Neutrophil (primary cell): ENCODE data around the gene LRRC61.
A peak's percentile ranks its signal among the peaks of the same experiment; 100 is the strongest.

Experiments
- H3K27ac ChIP-seq: fragments of 200-600 bp; sonication (generic); 2 replicates; pipeline ENCODE4 v1.5.1; 2016; ENCODE audit warnings: mild to moderate bottlenecking, moderate library complexity
- H3K27me3 ChIP-seq: fragments of 200-600 bp; sonication (generic); 2 replicates; pipeline ENCODE4 v1.6.0; 2016; ENCODE audit warnings: mild to moderate bottlenecking
- H3K36me3 ChIP-seq: fragments of 200-600 bp; sonication (generic); 2 replicates; pipeline ENCODE4 v1.5.1; 2017
- H3K4me1 ChIP-seq, 2 experiments: fragments of 200-600 bp in 1 of 2; sonication (generic) in 1 of 2; 1 replicate in 1 of 2; 2 replicates in 1 of 2; pipeline versions ENCODE4 v1.5.1 to v1.6.1; 2013 to 2016; ENCODE audit warnings: low read depth in 1 of 2, low read length in 1 of 2, mild to moderate bottlenecking in 1 of 2, moderate library complexity in 1 of 2; ENCODE audit not compliant: control insufficient read depth in 1 of 2, insufficient read depth in 1 of 2
- H3K4me3 ChIP-seq, 2 experiments: fragments of 200-600 bp in 1 of 2; sonication (generic) in 1 of 2; 1 replicate in 1 of 2; 2 replicates in 1 of 2; pipeline ENCODE4 v1.5.1; 2013 to 2016; ENCODE audit warnings: low read depth in 1 of 2, low read length in 1 of 2, mild to moderate bottlenecking in 1 of 2, moderate library complexity in 1 of 2
- H3K9me3 ChIP-seq: fragments of 200-600 bp; sonication (generic); 2 replicates; pipeline ENCODE4 v1.5.1; 2016
- TF ChIP-seq, protein P1 (sequence below): fragments of 200-600 bp; sonication (generic); IDR thresholded peaks from 2 replicates; pipeline ENCODE4 v1.5.1; 2016; ENCODE audit warnings: antibody characterized with exemption

Gene LRRC61

DNA sequence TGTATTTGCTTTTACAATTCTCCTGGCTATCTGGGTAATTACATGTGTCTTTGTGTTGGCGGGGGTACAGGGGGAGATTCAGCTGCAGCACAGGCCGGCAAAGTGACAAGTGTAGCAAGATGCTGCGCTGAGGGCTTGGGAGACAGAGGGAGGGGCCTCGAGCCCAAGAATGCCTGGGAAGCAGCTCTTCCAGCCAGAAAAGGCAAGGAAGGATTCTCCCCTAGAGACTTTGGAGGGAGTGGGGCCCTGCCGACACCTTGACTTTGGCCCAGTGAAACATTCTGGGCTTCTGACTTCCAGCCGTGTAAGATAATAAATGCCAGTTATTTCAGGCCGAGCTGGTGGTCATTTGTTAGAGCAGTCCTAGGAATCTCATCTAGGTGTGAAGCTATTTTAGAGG, 38.2 kb downstream of the LRRC61 start:
- H3K4me1 ChIP-seq: peaks cover 30 to 33% of the 10 kb centered on the region in 2 experiments

DNA sequence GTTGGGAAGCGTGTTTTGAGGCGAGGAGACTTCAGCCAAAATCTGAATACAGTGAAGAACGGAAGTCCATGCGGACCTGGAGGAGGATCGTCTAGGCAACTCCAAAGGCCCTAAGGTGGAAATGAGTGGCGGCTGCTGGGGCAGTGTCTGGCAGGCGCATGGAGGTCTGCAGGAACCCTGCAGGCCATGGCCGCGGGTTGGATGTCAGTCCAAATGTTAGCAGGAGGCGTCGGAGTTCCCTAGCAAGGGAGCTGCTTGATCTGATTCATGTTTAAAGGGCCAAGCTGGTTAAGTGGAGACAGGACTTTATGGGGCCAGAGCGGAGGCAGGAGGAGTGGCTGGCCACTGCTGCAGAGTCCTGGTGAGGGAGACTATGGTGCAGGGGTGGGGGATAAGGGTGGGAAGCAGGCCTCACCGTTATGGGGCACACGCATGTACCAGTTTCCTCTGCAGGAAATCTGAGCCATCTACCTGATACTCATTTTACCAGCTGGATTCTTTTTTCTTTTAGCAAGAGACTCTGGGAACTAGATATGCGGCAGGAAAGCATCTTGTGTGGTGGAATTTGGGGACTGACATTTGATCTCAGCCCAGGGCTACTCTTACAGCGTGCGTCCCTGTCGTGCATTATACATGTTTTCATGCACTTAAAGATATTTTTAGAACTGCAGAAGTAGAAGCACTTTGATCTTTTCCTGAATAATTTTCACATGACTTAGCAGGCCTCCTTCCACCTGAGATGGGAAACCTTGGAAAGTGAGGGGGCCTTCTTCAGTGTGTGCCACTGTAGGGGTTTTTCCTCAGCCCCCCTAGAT, 38.9 kb downstream of the LRRC61 start:
- Histone ChIP-seq H3K9me3 (no peaks in the 10 kb centered on the region), H3K36me3 (no peaks in the 10 kb centered on the region), H3K4me3 (no peak overlapping the region), H3K4me1 (peaks cover 35 to 36% of the 10 kb centered on the region in 2 experiments), H3K27me3 (no peaks in the 10 kb centered on the region), H3K27ac (no peak overlapping the region)
- TF ChIP-seq, protein P1, sequence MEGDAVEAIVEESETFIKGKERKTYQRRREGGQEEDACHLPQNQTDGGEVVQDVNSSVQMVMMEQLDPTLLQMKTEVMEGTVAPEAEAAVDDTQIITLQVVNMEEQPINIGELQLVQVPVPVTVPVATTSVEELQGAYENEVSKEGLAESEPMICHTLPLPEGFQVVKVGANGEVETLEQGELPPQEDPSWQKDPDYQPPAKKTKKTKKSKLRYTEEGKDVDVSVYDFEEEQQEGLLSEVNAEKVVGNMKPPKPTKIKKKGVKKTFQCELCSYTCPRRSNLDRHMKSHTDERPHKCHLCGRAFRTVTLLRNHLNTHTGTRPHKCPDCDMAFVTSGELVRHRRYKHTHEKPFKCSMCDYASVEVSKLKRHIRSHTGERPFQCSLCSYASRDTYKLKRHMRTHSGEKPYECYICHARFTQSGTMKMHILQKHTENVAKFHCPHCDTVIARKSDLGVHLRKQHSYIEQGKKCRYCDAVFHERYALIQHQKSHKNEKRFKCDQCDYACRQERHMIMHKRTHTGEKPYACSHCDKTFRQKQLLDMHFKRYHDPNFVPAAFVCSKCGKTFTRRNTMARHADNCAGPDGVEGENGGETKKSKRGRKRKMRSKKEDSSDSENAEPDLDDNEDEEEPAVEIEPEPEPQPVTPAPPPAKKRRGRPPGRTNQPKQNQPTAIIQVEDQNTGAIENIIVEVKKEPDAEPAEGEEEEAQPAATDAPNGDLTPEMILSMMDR: no peak

More for the DNA sequence above, 38.2 kb downstream of the LRRC61 start:
- no peaks in the 10 kb centered on the region for H3K36me3 ChIP-seq
- no peaks in the 10 kb centered on the region for H3K9me3 ChIP-seq
- TF ChIP-seq, protein P1: no peak
- no peak overlapping the region for H3K4me3 ChIP-seq
- H3K27ac ChIP-seq: no peak overlapping the region
- no peaks in the 10 kb centered on the region for H3K27me3 ChIP-seq

DNA sequence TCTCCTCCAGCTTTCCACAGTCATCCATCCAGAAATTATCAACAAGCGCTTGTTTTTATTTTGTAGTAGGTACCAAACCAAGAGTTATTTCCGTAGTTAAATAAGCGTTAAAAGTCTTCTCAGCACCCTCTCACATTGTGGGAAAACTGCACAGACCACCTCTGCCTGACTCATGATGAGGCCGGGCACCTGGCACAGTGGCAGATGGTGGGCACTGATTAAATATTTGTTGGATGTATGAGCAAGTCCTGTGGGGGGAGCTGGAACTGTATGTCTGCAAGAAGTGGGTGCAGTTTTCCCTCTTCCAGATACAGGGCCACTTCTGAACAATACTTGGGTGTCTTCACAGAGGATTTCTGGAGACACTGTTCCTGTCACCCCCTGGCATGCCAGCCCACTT, 40.2 kb downstream of the LRRC61 start:
- no peaks in the 10 kb centered on the region for H3K36me3 ChIP-seq
- H3K27ac ChIP-seq: peak overlapping the region; percentile 78
- H3K27me3 ChIP-seq: no peaks in the 10 kb centered on the region
- peaks cover 45 to 47% of the 10 kb centered on the region in 2 experiments for H3K4me1 ChIP-seq
- peak overlapping the region; percentile 29 to 32 for H3K4me3 ChIP-seq
- TF ChIP-seq, protein P1: no peak
- H3K9me3 ChIP-seq: no peaks in the 10 kb centered on the region

DNA sequence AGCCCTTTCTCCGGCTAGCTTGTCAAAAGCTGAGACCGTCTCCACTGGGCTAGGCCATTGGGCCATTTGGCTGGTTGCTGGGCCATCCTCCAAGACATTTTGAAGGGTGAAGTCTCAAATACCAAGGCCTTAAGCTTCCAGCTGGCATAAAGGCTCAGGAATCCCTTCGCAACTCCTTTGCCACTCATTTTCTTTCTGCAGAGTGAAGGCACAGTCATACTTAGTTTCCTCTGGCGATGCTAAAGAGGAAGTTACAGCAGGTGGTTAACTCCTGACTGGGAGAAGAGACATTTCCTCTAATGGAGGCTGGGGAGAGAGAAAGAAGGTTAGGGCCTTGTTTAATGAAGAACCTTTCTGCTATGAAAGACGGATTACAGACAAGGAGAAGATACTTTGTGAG, 40.7 kb downstream of the LRRC61 start:
- peaks cover 45 to 48% of the 10 kb centered on the region in 2 experiments for H3K4me1 ChIP-seq
- H3K4me3 ChIP-seq: peak overlapping the region; percentile 29 to 32
- no peaks in the 10 kb centered on the region for H3K36me3 ChIP-seq
- H3K27ac ChIP-seq: peak overlapping the region; percentile 78
- no peaks in the 10 kb centered on the region for H3K27me3 ChIP-seq
- TF ChIP-seq, protein P1: no peak
- H3K9me3 ChIP-seq: no peaks in the 10 kb centered on the region

DNA sequence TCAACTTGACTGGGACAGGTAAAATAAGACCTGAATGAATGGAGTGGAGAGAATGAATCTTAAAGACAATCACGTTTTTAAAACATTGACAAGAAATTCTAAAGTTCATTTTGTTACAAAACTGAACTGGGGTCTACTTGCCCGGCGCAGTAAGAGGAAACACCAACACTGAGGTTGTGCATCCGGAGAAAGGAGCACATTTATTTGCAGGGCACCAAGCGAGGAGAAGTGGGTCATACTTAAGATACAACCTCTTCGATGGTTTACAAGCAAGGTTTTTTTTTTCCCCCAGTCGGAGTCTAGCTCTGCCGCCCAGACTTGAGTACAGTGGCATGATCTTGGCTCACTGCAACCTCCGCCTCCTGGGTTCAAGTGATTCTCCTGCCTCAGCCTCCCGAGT, 42.0 kb downstream of the LRRC61 start:
- TF ChIP-seq, protein P1: no peak
- peak overlapping the region; percentile 78 for H3K27ac ChIP-seq
- H3K27me3 ChIP-seq: no peaks in the 10 kb centered on the region
- H3K36me3 ChIP-seq: no peaks in the 10 kb centered on the region
- no peaks in the 10 kb centered on the region for H3K9me3 ChIP-seq
- H3K4me1 ChIP-seq: peaks cover 57 to 60% of the 10 kb centered on the region in 2 experiments
- H3K4me3 ChIP-seq: no peak overlapping the region
